ENCODE data around the gene CCDC148. TPM values are rescaled to one million over a fixed set of nuclear protein-coding genes. Genes with fewer than 3 reads are reported as not detected.

The CCDC148 gene
- polyA plus RNA-seq, 3 donors: not detected

DNA sequence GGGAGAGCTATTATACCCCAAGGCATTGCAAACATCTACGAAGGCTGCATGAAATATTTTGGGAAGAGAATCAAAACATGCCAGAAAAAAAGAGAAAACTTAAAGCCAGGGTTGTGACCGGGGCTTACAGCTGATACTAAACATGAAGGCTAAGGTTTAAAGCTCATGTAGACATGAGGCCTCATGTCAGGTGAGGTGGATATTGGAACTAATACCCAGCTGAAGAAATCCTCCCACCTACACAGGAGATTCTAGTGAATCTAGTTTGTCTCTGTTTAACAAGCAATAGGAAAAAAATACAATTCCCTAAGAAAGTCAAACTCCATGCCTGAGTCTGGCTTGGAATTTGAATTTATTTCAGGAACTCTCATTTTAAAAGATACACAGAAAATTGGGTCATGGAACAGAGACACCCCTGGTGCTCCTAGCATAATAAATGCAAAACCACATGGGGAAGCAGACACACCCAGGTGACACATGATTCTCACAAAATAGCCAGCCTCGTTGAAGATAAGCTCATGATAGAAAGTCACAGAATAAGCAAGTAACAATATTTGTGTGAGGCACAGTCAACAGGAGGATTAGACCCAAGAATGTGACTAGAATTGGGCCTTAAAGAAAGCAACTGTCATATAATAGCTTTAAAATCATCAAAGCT, 312.7 kb downstream of the CCDC148 start:
- peaks cover 27 to 39% of the 10 kb centered on the region in 2 donors for H3K4me1 ChIP-seq (ENCODE audit: control insufficient read depth in 1 of 2, insufficient read depth in 2 of 2, low read length in 2 of 2)
- Mint-ChIP-seq H3K27me3 (ENCODE audit: low read depth in 3 of 3) (no peaks in the 10 kb centered on the region), H3K27ac (peak overlapping the region in 6 of 7 donors; percentile 82 to 96 (median 90)), H3K9me3 (peaks cover 7 to 26% (median 15%) of the 10 kb centered on the region in 7 donors), H3K36me3 (peaks cover 5 to 9% of the 10 kb centered on the region in 2 donors), H3K4me1 (peaks cover 33% of the 10 kb centered on the region), H3K4me3 (no peak overlapping the region)
- H3K4me2 ChIP-seq (replicated peaks; ENCODE audit: extremely low read depth, low read length, poor library complexity, severe bottlenecking): no peak overlapping the region
- H4K20me1 ChIP-seq (ENCODE audit: insufficient read depth, low read length): no peaks in the 10 kb centered on the region
- peak overlapping the region in 1 of 2 donors; percentile 84 for H3K27ac ChIP-seq (ENCODE audit: low read depth in 1 of 2, low read length in 2 of 2)
- no peaks in the 10 kb centered on the region for H3K27me3 ChIP-seq (ENCODE audit: control insufficient read depth in 2 of 2, insufficient read depth in 2 of 2, low read length in 2 of 2)
- no peak overlapping the region for H3K9ac ChIP-seq (ENCODE audit: insufficient read depth, low read length, poor library complexity, severe bottlenecking)
- no peak for TF ChIP-seq CTCF (IDR thresholded peaks at IDR 0.05)
- no peak overlapping the region for H3K4me3 ChIP-seq (replicated peaks in 1 of 3; ENCODE audit: low read depth in 2 of 3, low read length in 3 of 3)
- H3K9me3 ChIP-seq (replicated peaks in 1 of 2; ENCODE audit: control insufficient read depth in 1 of 2, insufficient read depth in 1 of 2, low read length in 2 of 2): peaks cover 0 to 4% of the 10 kb centered on the region in 2 donors
- 83% methylated on average over 1 of the region's 3 CpGs for WGBS (ENCODE audit: insufficient coverage)
- H3K36me3 ChIP-seq (replicated peaks in 1 of 2; ENCODE audit: control insufficient read depth in 1 of 2, insufficient read depth in 2 of 2, low read length in 2 of 2): no peaks in the 10 kb centered on the region
- intact Hi-C loops (cut with micrococcal nuclease): no loop called here
- H3K79me2 ChIP-seq (ENCODE audit: insufficient read depth, low read length): no peaks in the 10 kb centered on the region
- H2AFZ ChIP-seq (ENCODE audit: insufficient read depth, low read depth, low read length, poor library complexity, severe bottlenecking): no peak overlapping the region
- DNase-seq: peak in 2 of 3 donors; percentile 4 to 15

DNA sequence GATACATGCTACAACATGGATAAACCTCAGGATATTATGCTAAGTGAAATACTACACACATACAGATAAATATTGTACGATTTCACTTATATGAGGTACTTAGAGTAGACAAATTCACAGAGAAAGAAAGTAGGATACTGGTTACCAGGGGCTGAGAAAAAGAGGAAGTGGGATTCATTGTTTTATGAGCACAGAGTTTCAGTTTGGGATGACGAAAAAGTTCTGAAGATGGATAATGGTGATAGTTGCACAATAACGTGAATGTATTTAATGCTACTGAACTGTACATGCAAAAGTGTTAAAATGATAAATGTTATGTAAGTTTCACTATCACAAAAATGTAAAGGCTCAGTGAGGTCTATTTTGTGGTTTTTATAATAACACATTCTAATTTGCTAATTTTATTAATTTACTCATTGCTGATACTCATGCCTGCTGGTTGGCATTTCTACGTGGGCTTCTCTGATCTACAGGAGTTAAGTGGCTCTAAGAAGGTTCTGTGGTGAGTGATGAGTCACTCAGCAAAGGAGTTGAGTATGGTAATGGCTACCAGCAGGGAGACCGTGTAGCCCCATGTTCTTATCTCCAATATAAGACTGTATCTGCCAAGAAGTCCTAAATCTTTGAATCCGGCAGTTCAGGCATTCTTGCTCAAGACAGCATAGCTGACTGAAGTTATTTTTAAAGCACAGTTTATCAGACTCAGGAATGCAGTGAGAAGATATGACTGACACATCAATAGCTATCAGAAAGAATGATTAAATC, 313.8 kb downstream of the CCDC148 start:
- H3K27ac Mint-ChIP-seq: peak overlapping the region; percentile 82 to 96 (median 92)
- peak; percentile 84 to 91 (median 91) for DNase-seq

More for the DNA sequence above, 313.8 kb downstream of the CCDC148 start:
- H3K27me3 ChIP-seq (ENCODE audit: control insufficient read depth in 2 of 2, insufficient read depth in 2 of 2, low read length in 2 of 2): no peaks in the 10 kb centered on the region
- peaks cover 0 to 4% of the 10 kb centered on the region in 2 donors for H3K9me3 ChIP-seq (replicated peaks in 1 of 2; ENCODE audit: control insufficient read depth in 1 of 2, insufficient read depth in 1 of 2, low read length in 2 of 2)
- intact Hi-C loops (cut with micrococcal nuclease): no loop called here
- H3K4me3 ChIP-seq (replicated peaks in 1 of 3; ENCODE audit: low read depth in 2 of 3, low read length in 3 of 3): peak overlapping the region in 1 of 3 experiments; percentile 49
- H3K79me2 ChIP-seq (ENCODE audit: insufficient read depth, low read length): no peaks in the 10 kb centered on the region
- no peak for TF ChIP-seq CTCF (IDR thresholded peaks at IDR 0.05)
- H3K9ac ChIP-seq (ENCODE audit: insufficient read depth, low read length, poor library complexity, severe bottlenecking): no peak overlapping the region
- peak overlapping the region; percentile 9 to 84 for H3K27ac ChIP-seq (ENCODE audit: low read depth in 1 of 2, low read length in 2 of 2)
- no peaks in the 10 kb centered on the region for H3K36me3 ChIP-seq (replicated peaks in 1 of 2; ENCODE audit: control insufficient read depth in 1 of 2, insufficient read depth in 2 of 2, low read length in 2 of 2)
- 13% methylated on average over 2 of the region's 6 CpGs for WGBS (ENCODE audit: insufficient coverage)
- Mint-ChIP-seq H3K36me3 (peaks cover 5 to 9% of the 10 kb centered on the region in 2 donors), H3K9me3 (peaks cover 7 to 19% (median 12%) of the 10 kb centered on the region in 7 donors), H3K4me1 (peaks cover 38% of the 10 kb centered on the region), H3K4me3 (peak overlapping the region in 1 of 2 donors; percentile 74), H3K27me3 (ENCODE audit: low read depth in 3 of 3) (no peaks in the 10 kb centered on the region)
- peak overlapping the region; percentile 52 for H3K4me2 ChIP-seq (replicated peaks; ENCODE audit: extremely low read depth, low read length, poor library complexity, severe bottlenecking)
- peaks cover 27 to 39% of the 10 kb centered on the region in 2 donors for H3K4me1 ChIP-seq (ENCODE audit: control insufficient read depth in 1 of 2, insufficient read depth in 2 of 2, low read length in 2 of 2)
- no peaks in the 10 kb centered on the region for H4K20me1 ChIP-seq (ENCODE audit: insufficient read depth, low read length)
- peak overlapping the region; percentile 17 for H2AFZ ChIP-seq (ENCODE audit: insufficient read depth, low read depth, low read length, poor library complexity, severe bottlenecking)
